Islet precursor cell (in vitro differentiated cells): Measurements from ENCODE around the gene RPL28.
"Not testable (repeated sequence)": the region's sequence is repeated elsewhere in the genome, so short reads cannot be mapped to it uniquely, and the experiment has no call there.

Experiments used
- DNase-seq: peaks from one replicate; pipeline ENCODE4 v3.0.0-alpha.2; 2018

RPL28 gene

DNA sequence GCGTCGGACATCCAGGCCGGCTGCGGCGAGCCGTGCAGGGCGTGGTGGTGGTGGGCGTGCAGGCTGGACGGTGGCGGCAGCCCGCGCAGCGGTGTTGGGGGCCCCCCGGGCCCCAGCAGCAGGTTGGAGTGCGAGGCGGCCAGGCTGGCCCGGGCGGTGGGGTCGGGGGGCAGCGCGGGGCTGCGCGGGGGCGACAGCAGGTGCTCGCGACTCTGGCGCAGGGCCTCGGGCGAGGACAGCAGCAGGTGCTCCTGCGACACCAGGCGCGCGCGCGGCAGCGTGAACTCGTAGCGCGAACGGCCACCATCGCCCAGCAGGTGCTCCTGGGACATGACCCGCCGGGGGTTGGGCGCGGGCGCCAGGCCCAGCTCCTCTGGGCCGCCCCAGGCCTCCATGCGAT, 47.6 kb downstream of the RPL28 start:
- DNase-seq, result no peak

DNA sequence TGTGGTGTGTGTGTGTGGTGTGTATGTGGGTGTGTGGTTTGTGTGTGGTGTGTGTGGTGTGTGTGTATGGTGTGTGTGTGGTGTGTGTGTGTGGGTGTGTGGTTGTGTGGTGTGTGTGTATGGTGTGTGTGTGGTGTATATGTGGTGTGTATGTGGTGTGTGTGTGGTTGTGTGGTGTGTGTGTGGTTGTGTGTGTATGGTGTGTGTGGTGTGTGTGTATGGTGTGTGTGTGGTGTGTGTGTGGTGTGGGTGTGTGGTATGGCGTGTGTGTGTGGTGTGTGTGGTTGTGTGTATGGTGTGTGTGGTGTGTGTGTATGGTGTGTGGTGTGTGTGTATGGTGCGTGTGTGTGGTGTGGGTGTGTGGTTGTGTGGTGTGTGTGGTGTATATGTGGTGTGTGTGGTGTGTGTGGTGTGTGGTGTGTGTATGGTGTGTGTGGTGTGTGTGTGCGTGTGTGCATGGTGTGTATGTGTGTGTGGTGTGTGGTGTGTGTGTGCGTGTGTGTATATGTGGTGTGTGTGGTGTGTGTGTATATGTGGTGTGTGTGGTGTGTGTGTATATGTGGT, 48.7 kb downstream of the RPL28 start:
- no peak for DNase-seq

DNA sequence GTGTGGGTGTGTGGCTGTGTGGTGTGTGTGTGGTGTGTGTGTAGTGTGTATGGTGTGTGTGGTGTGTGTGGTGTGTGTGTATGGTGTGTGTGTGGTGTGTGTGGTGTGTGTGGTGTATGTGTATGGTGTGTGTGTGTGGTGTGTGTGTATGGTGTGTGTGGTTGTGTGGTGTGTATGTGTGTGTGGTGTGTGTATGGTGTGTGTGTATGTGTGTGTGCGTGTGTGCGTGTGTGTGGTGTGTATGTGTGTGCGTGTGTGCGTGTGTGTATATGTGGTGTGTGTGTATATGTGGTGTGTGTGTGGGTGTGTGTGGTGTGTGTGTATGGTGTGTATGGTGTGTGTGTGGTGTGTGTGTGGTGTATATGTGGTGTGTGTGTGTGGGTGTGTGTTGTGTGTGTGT, 49.3 kb downstream of the RPL28 start:
- DNase-seq, result no peak

DNA sequence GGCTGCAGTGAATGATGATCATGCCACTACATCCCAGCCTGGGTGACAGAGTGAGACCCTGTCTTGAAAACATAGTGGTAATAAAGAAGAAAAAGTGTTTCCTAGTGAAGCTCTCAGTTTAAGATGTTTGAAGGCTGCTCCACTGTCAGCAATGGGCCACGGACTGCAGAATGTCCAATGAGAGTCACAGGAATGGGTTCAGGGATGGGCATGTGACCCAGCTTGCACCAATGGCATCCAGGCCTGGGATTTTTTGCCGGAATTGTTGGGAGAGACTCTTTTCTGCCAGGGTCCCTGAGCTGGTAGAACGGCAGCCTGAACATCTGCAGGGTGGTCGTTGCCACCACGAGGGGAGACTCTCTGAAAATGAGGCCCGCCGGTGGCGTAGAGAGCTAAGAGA, 51.1 kb downstream of the RPL28 start:
- no peak for DNase-seq

DNA sequence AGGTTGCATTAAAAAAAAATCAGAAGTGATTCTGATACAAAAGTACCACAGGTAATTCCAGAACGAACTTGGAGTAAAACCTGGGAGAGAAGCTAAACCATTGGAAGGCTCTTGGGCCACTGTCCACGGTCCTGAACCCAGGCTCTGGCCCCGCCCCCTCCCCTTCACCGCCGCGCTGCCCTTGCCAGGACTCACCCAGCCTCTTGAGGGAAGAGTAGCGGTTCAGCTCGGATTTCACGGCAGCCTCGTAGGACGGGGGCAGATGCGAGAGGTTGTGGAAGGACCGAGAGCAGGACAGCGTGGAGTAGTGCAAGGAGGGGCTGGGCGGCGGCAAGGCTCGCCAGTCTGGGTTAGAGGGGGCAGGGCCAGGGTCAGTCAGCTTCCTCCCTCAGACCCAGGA, 51.7 kb downstream of the RPL28 start:
- peak; percentile 94 for DNase-seq

DNA sequence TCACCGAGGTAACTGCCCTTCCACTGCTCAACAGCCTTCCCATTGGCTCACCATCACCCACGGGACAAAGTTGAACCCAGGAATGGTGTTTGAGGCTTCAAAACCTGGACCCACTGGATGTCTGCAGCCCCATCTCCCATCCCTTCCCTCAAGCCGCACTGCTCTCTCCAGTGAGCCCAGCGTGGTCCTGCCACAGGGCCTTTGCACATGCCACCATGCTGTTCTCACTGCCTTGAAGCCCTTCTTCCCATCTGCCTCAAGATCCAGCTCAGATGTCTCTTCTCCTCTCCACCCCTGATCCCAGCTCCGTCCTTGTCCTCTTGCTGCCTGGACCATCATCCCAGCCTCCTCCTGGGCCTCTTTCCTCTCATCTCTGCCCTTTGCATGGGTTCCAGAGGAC, 53.3 kb downstream of the RPL28 start:
- no peak for DNase-seq

DNA sequence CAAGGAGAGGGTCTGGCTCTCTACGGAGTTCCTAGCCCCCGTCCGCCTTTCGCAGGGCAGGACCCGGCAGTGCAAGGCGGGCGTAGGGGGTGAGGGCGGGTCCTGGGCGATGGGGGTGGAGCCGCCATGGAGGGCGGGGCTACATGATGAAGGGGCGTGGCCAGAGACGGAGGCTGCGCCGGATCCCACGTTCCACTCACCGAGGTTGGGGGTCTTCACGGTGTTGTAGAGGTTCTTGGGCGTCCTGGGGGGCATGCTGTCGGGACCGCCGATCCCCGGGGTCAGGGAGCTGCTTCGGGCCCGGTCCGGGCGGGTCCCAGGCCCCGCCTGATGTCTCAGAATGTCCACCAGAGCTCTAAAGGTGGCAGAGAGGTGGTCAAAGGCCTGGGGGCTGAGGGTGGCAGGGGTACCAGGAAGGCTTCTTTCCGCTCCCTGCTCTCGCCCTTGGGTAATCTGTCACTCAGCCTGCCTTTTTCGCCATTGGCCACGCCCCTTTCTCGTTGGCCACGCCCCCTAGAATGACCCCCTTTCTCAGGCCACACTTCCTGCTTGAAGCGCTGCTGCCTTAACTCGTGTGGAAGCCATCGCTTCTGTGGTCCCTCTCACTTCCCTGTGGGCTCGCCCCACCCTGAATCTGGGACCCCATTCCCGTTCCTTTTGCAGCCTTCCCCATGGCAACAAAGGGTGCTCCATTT, 54.8 kb downstream of the RPL28 start:
- peak; percentile 64 for DNase-seq

DNA sequence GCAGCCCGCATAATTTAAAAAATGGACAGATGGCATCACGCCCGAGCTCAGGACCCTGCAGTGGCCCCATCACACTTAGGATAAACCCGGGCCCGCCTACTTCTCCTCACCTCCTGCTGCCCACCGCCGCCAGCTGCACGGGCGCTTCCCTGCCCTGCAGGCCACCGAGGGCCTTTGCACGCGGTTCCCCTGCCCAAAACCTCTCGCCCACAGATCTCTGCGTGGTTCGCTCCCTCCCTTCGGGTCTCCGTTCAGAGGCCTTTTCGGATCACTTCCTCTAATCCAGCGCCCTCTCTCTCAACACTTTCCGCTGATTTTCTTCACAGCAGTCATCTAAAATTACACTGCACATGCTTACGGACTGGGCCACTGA, 55.6 kb downstream of the RPL28 start:
- no peak for DNase-seq

DNA sequence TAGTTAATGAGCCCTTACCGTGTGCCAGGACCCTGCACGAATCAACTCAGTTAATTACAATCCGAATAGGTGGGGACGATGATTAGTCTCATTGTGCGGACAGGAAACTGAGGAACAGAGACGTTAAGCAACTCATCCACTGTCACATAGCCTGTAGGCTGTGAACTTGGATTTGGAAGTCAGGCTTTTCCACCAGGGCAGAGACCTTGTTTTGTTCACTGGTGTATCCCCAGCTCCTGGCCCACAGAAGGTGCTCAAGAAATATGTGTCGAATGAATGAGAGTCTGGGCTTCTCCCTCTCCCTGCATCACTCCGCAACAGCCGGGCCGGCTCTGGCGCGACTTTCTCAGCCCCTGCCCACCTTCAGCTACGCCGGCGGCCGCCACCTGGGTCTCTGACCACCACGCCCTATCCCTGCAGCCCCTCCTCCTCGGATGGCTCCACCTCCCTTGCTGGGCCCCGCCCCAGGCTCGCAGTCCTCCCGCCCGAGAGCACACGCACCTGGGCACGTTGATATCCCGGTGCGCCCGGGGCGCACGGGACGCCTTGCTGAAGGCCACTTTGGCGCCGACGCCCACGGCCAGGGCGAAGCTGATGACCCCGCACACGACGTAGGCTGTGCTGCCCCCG, 56.1 kb downstream of the RPL28 start:
- no peak for DNase-seq

DNA sequence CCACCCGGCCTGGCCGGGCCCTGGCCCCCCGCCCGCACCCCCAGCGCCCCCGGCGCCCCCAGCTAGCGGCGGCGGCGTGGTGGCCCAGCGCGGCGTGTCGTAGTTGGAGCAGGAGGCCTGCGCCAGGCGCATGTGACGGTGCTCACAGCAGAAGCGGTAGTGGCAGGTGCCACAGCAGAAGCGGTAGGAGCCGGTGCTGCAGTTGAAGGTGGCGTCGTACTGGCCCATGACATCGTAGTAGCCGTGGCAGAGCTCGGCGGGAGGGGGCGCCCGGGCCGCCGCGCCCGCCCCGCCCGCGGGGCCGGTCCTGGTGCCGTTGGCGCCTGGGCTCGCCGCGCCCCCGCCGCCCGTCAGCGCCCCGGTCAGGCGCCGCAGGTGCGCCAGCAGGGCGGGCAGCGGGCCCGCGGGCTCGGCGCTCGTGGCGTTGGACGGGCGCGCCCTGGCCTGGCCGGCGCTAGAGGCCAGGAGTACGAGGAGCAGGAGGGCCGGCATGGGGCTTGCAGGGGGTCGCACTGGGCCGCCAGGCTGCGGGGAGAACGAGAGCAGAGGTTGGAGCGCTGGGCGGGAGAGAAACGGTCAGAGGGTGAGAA, 56.7 kb downstream of the RPL28 start:
- DNase-seq, result no peak

DNA sequence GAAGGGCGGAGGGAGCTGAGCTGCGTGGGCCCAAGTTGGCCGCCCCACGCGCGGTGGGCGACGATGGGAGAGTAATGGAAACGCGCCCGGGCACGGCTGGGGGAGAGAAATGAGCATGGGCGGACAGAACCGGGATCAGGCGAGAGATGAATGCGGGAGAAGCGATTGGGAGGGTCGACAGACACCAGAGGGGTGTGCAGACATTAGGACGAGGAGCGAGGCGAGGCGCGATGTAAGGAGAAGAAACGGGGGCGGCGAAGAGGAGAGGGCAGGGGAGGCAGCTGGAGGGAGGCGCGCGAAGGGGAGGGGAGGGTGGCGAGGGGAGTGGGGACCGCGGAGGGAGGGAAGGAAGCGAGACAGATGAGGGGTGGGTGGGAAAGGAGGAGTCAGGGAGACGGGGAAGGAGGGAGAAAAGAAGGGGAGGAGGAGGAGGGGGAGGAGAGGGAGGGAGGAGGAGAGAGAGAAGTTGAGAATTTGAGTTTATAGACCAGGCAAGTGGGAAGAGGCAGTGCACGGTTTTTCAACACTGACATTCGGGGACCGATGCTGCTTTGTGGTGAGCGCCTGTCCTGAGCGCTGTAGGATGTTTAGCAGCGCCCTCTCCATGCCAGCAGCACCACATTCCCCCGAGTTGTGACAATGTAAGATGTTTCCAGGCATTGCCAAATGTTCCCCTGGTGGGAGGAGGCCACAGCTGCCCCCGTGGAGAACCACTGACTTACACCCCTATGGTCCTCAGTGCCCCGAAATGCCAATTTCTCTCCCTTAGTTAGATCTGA, 57.5 kb downstream of the RPL28 start, which contains the start of gene SHISA7:
TSS of gene SHISA7 (minus strand) at position 256 of the 779 bp plus-strand sequence. CDS start 437 bp downstream, outside the sequence.
- no peak for DNase-seq

DNA sequence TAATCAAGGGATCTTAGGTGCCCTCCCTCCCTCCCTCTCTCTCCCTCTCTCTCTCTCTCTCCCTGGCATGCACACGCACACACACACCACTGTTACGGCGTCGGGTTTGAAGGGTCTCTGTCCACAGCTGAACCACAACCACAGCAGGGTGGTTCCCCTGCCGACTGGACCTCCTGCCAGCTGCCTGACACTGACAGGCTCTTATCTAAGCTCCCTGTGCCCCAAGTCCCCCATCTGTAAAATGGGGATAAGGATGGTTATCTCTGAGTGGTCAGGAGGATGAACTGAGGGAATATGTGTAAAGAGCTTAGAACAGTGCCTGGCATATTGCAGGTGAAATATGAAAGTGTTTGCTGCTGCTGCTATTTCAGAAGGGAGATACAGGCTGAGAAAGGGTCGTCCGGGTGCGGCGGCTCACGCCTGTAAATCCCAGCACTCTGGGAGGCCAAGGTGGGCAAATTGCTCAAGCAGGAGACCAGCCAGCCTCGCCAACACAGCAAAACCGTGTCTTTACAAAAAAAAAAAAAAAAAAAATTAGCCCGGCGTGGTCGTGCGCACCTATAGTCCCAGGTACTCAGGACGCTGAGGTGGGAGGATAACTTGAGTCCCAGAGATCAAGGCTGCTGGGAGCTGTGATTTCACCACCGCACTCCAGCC, 58.2 kb downstream of the RPL28 start:
- no peak for DNase-seq

DNA sequence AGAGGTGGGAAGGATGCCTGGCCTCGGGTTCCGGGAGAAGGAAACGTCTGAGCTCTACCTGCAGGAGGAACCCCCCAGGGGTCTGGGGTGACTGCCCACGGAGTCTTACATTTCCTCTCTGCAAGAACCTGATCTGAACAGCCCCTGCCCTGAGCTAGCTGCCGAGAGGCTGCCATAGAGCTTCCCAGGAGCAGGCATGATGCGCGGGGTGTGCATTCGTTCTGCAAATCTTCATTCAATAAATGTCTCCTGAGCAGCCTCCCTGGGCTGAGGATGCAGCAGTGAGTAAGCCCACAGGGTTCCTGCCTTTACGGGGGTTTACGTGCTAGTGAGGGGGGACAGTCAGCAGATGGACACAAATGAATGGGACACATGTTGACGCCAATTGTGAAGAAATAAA, 58.9 kb downstream of the RPL28 start:
- no peak for DNase-seq

DNA sequence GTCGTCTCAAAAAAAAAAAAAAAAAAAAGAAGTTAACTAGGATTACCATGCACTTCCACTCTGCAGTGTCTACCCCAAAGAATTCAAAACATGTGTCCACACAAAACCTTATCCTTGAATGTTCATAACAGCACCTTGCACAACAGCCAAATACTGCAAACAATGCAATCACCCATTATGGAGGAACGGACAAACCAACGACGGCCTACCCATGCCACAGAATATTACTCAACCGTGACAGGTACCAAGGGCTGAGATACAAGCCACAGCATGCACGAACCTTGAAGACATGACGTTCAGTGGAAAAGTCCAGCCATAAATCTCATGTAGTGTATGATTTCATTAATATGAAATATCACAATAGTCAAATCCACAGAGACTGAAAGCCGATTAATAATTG, 60.3 kb downstream of the RPL28 start:
- no peak for DNase-seq

DNA sequence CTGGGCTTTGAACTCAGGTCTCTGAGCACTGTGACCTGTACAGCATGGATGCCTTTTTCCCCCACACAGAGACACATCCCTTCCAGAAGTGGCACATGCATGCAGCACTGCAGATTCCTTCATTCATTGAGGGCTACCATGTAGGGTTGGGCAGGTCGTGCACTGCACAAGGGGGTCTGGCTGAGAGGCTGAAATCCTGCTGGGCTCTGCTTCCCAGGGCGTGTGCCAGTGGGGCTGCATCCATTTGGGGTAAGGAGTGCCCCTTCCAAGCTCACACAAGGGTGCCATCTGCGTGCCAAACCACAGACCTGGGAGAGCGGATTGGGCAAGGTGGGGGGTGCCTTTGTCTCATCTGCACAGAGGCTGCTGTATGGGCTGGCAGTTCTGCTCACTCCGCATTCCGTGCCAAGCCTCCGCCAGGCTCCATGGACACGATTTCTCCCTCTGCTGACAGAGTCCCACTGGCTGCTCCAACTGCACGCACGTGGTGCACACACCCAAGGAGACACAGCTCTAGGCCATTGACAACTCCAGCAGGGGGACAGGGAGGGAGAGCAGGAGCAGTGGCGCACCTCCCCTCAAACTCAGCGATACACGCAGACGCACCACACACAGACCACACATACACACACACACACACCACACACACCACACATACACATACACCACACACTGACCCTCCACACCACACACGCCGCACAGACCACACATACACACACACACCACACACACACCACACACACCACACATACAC, 61.9 kb downstream of the RPL28 start:
- peak; percentile 68 for DNase-seq

DNA sequence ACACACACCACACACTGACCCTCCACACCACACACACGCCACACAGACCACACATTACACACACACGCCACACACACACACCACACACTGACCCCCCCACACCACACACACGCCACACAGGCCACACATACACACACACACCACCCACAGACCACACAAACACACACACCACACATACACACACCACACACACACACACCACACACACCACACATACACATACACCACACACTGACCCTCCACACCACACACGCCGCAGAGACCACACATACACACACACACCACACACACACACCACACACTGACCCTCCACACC, 62.4 kb downstream of the RPL28 start:
- DNase-seq, result not testable (repeated sequence)

DNA sequence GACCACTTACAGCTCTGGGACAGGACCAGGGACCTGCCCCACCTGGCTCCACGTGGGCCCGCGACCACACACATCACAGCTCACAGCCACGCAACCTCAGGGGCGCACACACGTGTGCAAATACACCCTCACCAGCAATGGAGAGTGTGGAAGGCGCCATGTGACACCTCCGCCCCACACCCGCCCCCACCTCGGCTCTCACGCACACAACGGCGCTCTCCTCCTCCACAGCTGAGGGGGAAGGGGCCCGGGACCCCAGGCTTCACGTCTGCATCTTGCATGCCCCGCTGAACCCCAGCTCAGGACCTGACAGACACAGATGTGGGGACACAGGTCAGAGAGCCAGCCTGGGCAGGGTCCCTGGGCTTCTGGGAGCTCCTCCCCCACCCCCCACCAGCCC, 63.7 kb downstream of the RPL28 start:
- DNase-seq, result no peak

DNA sequence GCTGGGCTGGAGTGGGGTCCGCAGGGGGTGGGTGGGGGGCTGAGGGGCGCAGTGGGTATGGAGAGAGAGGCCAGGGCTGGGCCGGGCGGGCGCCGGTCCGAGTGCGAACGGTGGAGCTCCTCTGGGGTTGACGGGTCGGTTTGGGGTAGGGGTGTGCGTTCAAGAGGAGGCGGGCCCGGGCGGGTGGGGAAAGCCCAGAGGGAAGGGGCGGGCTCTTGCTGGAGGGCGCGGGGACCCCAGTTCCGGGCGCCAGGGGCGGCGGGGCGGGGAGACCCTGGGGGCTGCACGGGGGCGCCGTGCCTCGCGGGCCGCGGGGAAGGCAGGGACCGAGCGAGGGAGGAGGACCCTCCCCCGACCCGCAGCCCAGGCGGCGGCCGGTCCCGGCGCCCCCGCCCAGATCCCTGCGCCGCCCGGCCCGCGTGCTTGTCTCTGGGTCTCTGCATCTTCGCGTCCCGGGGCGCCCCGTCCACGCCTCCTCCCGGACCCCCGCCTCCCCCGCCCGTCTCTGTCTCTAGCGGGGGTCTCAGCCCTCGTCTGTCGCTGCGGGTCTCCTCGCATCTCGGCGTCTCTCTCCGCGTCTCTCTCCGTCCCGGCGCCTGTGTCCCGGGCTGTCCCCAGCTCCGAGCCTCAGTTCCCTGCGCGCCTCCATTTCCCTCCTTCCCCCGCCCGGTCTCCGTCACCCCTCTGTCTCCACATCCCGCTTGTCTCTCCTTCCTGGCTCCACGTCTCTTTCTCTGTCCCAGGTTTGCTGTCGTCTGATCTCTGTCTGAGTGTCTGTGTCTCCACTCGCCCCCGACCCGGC, 65.6 kb downstream of the RPL28 start:
- DNase-seq, result peak; percentile 51

DNA sequence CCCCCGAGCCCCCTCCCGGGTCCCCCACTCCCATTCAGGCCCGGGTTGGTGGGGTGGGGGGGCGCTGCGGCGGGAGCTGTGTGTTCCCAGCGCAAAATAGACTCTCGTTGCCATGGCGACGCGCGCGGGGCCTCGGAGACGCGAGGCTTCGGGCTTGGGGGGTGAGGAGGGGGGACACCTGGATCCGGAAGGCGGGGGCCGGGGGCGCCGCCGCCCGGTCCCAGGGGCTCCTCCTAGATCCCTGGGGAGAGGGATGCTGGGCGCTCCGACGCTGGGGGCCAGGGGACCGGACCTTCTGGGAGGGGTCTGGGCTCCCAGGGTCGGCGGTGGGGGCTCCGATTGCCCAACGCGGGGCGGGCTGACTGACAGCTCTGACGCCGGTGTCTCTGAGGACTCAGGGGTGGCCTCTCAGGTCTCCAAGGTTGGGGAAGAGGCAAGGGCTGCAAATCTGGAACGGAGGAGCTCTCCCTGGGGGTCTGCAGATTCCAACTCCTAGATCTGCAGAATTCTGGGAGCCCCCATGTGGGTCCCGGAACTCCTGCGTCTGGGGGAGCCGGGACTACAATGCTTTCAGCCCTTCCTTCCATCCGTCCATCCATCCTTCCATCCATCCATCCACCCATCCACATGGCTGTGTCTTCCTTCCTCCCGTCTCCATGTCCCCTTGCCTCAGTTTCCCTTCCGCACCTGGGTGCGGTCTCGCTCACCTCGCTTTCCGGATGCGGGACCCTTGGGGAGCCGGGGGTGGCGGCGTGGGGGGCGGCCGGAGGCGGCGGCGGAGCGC, 66.4 kb downstream of the RPL28 start:
- DNase-seq, result no peak
